GM12873 (cell line): ENCODE data around the gene TGFBR3.

Experiments used
- CTCF ChIP-seq: IDR thresholded peaks from 2 replicates; pipeline ENCODE4 v1.5.1; 2012; ENCODE audit warnings: low read depth, mild to moderate bottlenecking, moderate library complexity, low read length, control low read depth; ENCODE audit not compliant: insufficient read depth; ENCODE audit errors: missing control alignments

TGFBR3 gene

GRCh38 chr1:91645031-91645430 is 240.9 kb downstream of the TGFBR3 start:
- TF ChIP-seq CTCF, result no peak

- no peak for TF ChIP-seq CTCF
These were observed 242.5 kb downstream of the TGFBR3 start for GRCh38 chr1:91643431-91643830.

GRCh38 chr1:91640877-91641526 is 244.9 kb downstream of the TGFBR3 start:
- TF ChIP-seq CTCF, result no peak

GRCh38 chr1:91637539-91637994 is 248.4 kb downstream of the TGFBR3 start:
- no peak for TF ChIP-seq CTCF

GRCh38 chr1:91635763-91636162 is 250.2 kb downstream of the TGFBR3 start:
- no peak for TF ChIP-seq CTCF

GRCh38 chr1:91633438-91633837 is 252.5 kb downstream of the TGFBR3 start:
- TF ChIP-seq CTCF, result no peak

GRCh38 chr1:91631718-91632330 is 254.1 kb downstream of the TGFBR3 start:
- no peak for TF ChIP-seq CTCF
